MM.1S (cell line): ENCODE data around the gene GSN.

Experiments used
- DNase-seq: peaks from one replicate; pipeline ENCODE4 v3.0.0-alpha.2; 2015
- H2AFZ ChIP-seq: fragments of 300-600 bp; sonication (generic); 2 replicates; pipeline ENCODE4 v1.6.0; 2016; ENCODE audit warnings: antibody characterized with exemption, low read length
- H3F3A ChIP-seq: fragments of 300-600 bp; sonication (generic); 2 replicates; pipeline ENCODE4 v1.6.1; 2016; ENCODE audit warnings: mild to moderate bottlenecking, antibody characterized with exemption, low read length, moderate library complexity, mixed read lengths; ENCODE audit not compliant: insufficient read depth
- H3K27ac ChIP-seq: fragments of 300-600 bp; sonication (generic); 2 replicates; pipeline ENCODE4 v1.5.1; 2016; ENCODE audit warnings: mild to moderate bottlenecking, low read length
- H3K27me3 ChIP-seq: fragments of 300-600 bp; sonication (generic); replicated peaks from 2 replicates; pipeline ENCODE4 v1.6.0; 2016; ENCODE audit warnings: low read length; ENCODE audit not compliant: insufficient read depth
- H3K36me3 ChIP-seq: fragments of 300-600 bp; sonication (generic); replicated peaks from 2 replicates; pipeline ENCODE4 v1.6.1; 2016; ENCODE audit warnings: mild to moderate bottlenecking, low read length, mixed read lengths; ENCODE audit not compliant: insufficient read depth
- H3K4me1 ChIP-seq: fragments of 300-600 bp; sonication (generic); 2 replicates; pipeline ENCODE4 v1.6.1; 2016; ENCODE audit warnings: low read length, mixed read lengths
- H3K4me2 ChIP-seq: fragments of 300-600 bp; sonication (generic); 2 replicates; pipeline ENCODE4 v1.6.0; 2016; ENCODE audit warnings: low read depth, low read length
- H3K4me3 ChIP-seq: fragments of 300-600 bp; sonication (generic); 2 replicates; pipeline ENCODE4 v1.5.1; 2016; ENCODE audit warnings: low read length, mixed read lengths
- H3K79me2 ChIP-seq: fragments of 300-600 bp; sonication (generic); 2 replicates; pipeline ENCODE4 v1.6.1; 2016; ENCODE audit warnings: mixed run types, low read length, mixed read lengths
- H3K9ac ChIP-seq: fragments of 300-600 bp; sonication (generic); 2 replicates; pipeline ENCODE4 v1.6.1; 2016; ENCODE audit warnings: low read length, mixed read lengths
- H3K9me2 ChIP-seq: fragments of 300-600 bp; sonication (generic); replicated peaks from 2 replicates; pipeline ENCODE4 v1.6.1; 2016; ENCODE audit warnings: mild to moderate bottlenecking, low read length, mixed read lengths; ENCODE audit not compliant: insufficient read depth
- H3K9me3 ChIP-seq: fragments of 300-600 bp; sonication (generic); replicated peaks from 2 replicates; pipeline ENCODE4 v1.6.1; 2016; ENCODE audit warnings: mild to moderate bottlenecking, low read length, mixed read lengths; ENCODE audit not compliant: insufficient read depth
- H4K20me1 ChIP-seq: fragments of 300-600 bp; sonication (generic); 2 replicates; pipeline ENCODE4 v1.6.1; 2016; ENCODE audit warnings: mild to moderate bottlenecking, low read length, moderate library complexity, mixed read lengths; ENCODE audit not compliant: insufficient read depth
- CTCF ChIP-seq: fragments of 300-600 bp; sonication (generic); IDR thresholded peaks from 2 replicates; pipeline ENCODE4 v1.5.1; 2016; ENCODE audit warnings: antibody characterized with exemption, low read length, mixed read lengths
- EZH2 ChIP-seq: fragments of 300-600 bp; sonication (generic); optimal IDR thresholded peaks from 2 replicates; pipeline ENCODE3; 2017; ENCODE audit warnings: low read depth, mild to moderate bottlenecking, antibody characterized with exemption, low read length, mixed read lengths
- EZH2phosphoT487 ChIP-seq: fragments of 300-600 bp; sonication (generic); IDR thresholded peaks from 2 replicates; pipeline ENCODE4 v1.6.1; 2018; ENCODE audit warnings: antibody characterized with exemption, low read length

GSN gene

GRCh38 chr9:121286688-121286972, 18.7 kb downstream of the GSN start:
- no peaks in the 10 kb centered on the region for H3K9me2 ChIP-seq
- no peak overlapping the region for H3K4me2 ChIP-seq
- 0 out of 2 replicates have a peak, but pooled peaks cover 2% of the 10 kb centered on the region for H3K4me1 ChIP-seq
- H4K20me1 ChIP-seq = no peaks in the 10 kb centered on the region
- no peaks in the 10 kb centered on the region for H3F3A ChIP-seq
- H3K27me3 ChIP-seq = no peaks in the 10 kb centered on the region
- H3K36me3 ChIP-seq = no peaks in the 10 kb centered on the region
- H3K9ac ChIP-seq = no peak overlapping the region
- DNase-seq = no peak
- no peak overlapping the region for H3K4me3 ChIP-seq
- H3K79me2 ChIP-seq = no peaks in the 10 kb centered on the region
- no peaks in the 10 kb centered on the region for H3K9me3 ChIP-seq
- no peak overlapping the region for H3K27ac ChIP-seq
- TF ChIP-seq EZH2 = no peak
- TF ChIP-seq EZH2phosphoT487 = no peak
- TF ChIP-seq CTCF = no peak
- H2AFZ ChIP-seq = no peak overlapping the region

- Histone ChIP-seq H3K4me3 (no peak overlapping the region), H3K9me3 (no peaks in the 10 kb centered on the region), H3K27ac (no peak overlapping the region), H3K36me3 (no peaks in the 10 kb centered on the region), H2AFZ (no peak overlapping the region), H3K9ac (no peak overlapping the region), H3K79me2 (no peaks in the 10 kb centered on the region), H3K9me2 (no peaks in the 10 kb centered on the region), H3K4me2 (no peak overlapping the region), H4K20me1 (no peaks in the 10 kb centered on the region), H3F3A (no peaks in the 10 kb centered on the region), H3K4me1 (no peaks in the 10 kb centered on the region), H3K27me3 (no peaks in the 10 kb centered on the region)
- TF ChIP-seq EZH2 (no peak), CTCF (no peak), EZH2phosphoT487 (no peak)
- no peak for DNase-seq
Measured at GRCh38 chr9:121286973-121287741, 19.2 kb downstream of the GSN start.

GRCh38 chr9:121288673-121289025, 20.7 kb downstream of the GSN start:
- no peak overlapping the region for H3K27ac ChIP-seq
- H3K9ac ChIP-seq = no peak overlapping the region

More at GRCh38 chr9:121288673-121289025, 20.7 kb downstream of the GSN start:
- H3K4me1 ChIP-seq = no peaks in the 10 kb centered on the region
- no peaks in the 10 kb centered on the region for H3K9me3 ChIP-seq
- H3K79me2 ChIP-seq = no peaks in the 10 kb centered on the region
- H3K4me3 ChIP-seq = no peak overlapping the region
- H4K20me1 ChIP-seq = no peaks in the 10 kb centered on the region
- DNase-seq = no peak
- H3K9me2 ChIP-seq = no peaks in the 10 kb centered on the region
- H3K36me3 ChIP-seq = no peaks in the 10 kb centered on the region
- H3K4me2 ChIP-seq = no peak overlapping the region
- TF ChIP-seq EZH2phosphoT487 = no peak
- no peak for TF ChIP-seq CTCF
- no peak for TF ChIP-seq EZH2
- H2AFZ ChIP-seq = no peak overlapping the region
- no peaks in the 10 kb centered on the region for H3F3A ChIP-seq
- no peaks in the 10 kb centered on the region for H3K27me3 ChIP-seq
